A172 (cell line): ENCODE measurements around the gene PDE11A. TPM values are rescaled to one million over a fixed set of nuclear protein-coding genes. Genes with fewer than 3 reads are reported as not detected.
A peak's percentile ranks its signal among the peaks of the same experiment; 100 is the strongest.

Source experiments
- DNase-seq: peaks from one replicate; pipeline ENCODE4 v3.0.0-alpha.2; 2015; ENCODE audit warnings: low spot score
- total RNA-seq: library from RNA; depleted of rRNA; stranded (reverse); fragments of >200 nt; shearing (Covaris generic); gene quantifications from 2 replicates; pipeline ENCODE4 v1.2.3, GENCODE V29; 2014

The PDE11A gene
- total RNA-seq, 1 experiment from 2014 or later: 0.03 TPM

- DNase-seq: no peak
These were observed 439.5 kb downstream of the PDE11A start for GRCh38 chr2:177633111-177633510.

DNA sequence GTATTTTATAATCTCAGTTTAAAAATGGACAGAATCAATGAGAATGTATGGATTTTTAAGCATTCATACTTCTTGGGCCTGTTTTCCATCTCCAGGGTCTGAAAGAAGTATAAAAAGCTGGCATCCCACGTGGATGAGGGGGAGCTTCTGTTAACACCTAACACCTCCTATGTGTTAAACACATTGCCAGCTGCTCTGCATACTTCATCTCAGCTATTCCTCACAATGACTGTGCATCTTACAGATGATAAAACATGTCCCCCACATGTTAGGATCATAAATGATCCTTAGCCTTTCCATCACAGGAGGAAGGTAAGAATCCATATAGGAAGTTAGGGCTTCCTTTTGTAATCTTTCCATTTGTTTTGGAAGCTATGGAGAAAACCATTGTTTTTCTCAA, 440.9 kb downstream of the PDE11A start:
- no peak for DNase-seq

- no peak for DNase-seq
These were observed 443.1 kb downstream of the PDE11A start for GRCh38 chr2:177629357-177630024.

- DNase-seq: no peak
These were observed 443.7 kb downstream of the PDE11A start for GRCh38 chr2:177628831-177629230.

DNA sequence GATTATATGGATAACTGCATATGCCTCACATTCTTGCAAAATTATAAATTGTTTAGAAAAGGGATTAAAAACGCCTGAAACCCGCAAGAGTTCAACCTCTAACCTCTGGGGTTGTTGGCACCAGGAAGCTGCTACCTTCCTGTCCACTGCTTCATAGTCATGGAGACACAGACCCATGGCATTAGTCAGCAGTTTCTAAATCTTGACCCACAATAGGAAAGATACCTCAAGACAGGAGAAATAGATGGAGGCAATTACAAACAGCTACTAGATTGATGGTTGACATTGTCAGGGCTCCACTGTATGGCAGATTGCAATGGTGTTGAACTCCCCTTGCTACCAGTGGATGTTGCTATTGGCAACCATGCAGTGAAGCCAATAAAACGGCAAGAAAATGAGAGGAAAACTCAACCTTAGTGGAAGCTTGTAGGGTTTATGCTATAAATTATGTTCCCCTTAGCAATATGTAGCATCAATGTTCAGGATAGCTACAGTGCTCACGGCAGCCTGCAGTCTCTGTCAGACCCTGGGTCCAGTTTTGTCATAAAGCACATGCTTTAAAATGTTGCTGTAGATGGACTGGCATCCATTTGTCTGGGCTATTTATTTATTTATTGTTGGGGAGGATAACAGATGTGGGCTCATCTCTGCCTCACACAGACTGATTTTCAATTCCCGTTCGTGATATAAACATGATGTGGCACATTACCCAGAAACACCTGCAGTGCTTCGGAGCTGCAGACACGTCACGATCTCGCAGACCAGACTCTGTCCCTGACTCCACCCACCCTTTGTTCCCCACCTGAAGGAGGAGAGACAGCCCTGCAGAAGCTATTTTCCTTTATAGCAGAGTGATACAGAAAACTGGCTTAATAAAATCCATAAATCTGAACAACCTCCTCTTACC, 446.6 kb downstream of the PDE11A start:
- no peak for DNase-seq

DNA sequence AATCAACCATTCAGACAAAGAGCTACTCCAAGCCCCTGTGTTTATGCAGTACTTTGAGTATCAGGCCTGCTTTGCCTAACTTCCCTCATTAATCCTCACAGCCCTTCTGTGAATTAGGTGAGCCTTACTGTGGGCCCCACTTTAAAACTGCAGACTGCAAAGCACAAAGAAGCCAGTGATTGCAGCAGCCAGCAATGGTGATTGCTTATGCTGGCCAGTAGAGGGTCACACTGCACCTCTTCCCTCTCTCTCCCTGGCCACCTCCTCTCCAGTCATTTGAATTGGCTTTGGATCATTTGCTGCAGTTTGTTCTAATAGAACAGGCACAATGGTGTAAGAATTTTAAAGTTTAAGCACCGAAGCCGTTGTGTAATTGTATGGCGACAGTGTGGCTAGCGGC, 450.1 kb downstream of the PDE11A start:
- no peak for DNase-seq

- DNase-seq: no peak
These were observed 452.6 kb downstream of the PDE11A start for GRCh38 chr2:177619986-177620385.

- DNase-seq: no peak
These were observed 453.1 kb downstream of the PDE11A start for GRCh38 chr2:177619461-177619860.

GRCh38 chr2:177618255-177619253, 454.0 kb downstream of the PDE11A start:
- DNase-seq: peak; percentile 79

DNA sequence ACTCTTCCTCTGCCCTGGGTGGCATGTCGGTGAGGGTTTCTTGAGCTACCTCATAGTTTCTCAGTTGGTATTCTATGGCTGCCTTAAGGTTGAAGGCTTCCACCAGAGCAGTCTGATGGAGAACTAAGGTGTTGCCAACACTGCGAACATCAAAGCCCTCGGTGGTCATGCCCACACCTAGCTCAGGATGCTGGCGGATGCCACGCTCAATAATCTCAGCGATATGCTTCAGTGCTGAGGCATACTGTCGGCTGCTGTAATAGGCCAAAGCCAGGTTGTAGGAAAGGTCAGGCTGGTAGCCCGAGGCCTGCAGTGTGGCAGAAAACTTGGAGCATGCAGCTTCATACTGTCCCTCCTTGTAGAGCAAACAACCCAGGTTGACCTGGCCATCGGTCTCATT, 454.7 kb downstream of the PDE11A start:
- DNase-seq: no peak

DNA sequence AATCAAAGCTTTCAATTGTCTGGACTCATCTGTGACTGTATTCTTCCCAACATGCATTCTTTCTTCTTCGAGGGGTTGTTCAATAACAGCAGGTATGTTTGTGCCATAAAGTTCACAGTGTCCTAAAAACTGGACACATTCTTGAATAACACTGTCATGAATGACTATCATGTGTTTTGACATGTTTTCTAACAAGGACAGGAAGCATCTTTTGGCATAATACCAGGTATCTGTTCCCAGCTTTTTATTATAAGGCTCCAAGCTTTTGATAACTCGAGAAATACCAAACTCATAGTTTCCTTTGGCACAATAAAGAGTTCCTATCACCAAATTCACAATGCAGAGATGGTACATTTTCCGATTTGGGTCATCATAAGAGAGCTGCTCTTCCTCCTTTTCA, 455.8 kb downstream of the PDE11A start:
- DNase-seq: no peak

DNA sequence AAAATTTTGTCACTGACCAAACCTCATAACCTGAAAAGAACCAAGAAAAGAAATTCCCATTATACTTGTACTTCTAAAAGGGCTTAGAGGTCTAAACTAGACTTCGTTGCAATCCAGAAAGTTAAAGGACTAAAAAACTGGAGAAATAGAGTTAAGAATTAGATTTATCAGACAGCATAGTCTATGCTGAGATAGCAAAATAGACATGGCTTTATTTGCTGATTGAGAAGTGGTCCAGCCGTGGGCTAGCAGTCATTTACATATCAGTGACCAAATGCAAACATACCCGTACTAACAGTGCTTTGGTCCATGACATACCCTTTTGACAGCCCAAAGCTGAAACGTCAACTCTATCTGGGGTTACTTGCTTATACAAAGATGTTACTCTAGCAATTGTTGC, 456.5 kb downstream of the PDE11A start:
- no peak for DNase-seq

- DNase-seq: no peak
These were observed 459.9 kb downstream of the PDE11A start for GRCh38 chr2:177612659-177613058.

DNA sequence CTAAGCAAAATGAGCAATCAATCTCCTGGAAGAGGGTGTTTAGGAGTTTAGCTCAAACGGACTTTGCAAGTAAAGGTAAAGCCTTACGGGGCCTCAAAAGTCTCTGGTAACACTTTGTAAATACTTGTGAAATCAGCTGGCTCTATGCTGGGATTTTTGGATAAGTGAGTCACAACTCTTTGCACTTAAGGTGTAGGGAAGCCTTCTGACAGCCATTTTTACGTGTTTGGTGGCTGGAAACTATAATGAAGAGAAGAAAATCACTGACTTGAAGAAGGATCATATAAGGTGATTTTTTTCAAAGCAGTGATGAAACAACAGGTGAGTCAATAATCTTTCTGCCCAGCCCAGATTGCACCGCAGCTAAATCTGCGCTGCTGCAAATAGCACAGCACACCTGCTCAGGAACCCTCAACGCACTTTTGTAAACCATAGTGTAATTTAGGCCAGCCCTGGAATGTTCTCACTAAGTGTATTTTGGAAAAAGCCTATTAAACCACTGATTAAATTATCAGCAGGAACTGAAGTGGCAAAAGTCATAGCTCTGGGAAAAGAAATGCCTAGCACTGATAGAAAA, 461.2 kb downstream of the PDE11A start:
- no peak for DNase-seq

DNA sequence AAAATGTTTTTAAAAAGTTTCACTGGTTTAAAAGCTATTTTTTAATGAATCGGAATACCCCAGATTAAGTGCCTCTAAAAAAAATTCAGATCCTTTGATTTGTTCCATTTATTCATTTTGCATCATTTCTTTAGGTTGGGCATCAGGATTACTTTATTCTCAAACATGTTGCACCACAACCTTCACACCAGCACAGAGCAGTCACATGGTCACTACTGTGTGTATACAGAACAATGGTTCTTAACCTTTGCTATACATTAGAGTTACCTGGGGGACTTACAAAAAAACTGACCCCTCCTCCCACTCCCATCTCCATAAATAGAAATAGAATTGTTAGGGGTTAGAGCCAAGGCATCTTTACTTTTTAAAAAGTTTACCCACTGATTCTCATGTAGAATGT, 461.8 kb downstream of the PDE11A start:
- DNase-seq: no peak

- DNase-seq: no peak
These were observed 465.9 kb downstream of the PDE11A start for GRCh38 chr2:177606636-177607035.

DNA sequence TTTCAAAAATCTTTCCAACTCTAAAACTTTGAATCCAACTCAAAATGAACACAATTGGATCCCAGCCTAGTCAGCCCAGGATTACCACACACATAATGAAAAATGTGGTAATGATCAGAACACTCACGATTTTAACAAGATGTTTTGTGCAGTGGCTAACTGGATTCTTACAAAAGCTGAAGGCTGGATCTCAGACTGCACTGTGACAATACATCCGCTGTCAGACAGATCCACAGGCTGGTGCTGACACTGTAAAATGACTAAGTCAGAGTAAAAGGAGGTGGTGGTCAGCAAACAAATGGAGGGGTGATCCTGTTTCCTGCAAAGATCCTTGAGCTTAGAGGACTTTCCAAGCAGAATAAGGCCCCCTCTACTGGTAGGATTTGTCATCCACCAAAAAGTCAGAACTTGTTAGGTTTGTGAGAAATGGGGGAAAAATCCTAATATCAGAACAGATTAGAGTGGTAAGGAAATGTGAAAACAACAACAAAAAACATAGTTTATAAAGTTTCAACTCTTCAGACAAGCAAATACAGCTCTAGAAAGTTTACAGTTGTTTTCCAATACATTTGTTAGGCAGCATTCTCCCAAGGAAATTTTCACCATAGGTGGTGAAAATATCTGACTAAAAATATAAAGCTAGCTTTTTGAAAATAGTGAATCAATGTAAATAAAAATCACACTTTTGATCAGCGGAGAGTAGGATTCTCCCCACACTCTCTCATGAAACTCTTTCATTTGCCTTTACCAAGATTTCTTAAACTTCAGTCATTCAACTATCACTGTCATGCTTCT, 468.1 kb downstream of the PDE11A start:
- peak; percentile 39 for DNase-seq

- no peak for DNase-seq
These were observed 468.8 kb downstream of the PDE11A start for GRCh38 chr2:177603768-177604167.

DNA sequence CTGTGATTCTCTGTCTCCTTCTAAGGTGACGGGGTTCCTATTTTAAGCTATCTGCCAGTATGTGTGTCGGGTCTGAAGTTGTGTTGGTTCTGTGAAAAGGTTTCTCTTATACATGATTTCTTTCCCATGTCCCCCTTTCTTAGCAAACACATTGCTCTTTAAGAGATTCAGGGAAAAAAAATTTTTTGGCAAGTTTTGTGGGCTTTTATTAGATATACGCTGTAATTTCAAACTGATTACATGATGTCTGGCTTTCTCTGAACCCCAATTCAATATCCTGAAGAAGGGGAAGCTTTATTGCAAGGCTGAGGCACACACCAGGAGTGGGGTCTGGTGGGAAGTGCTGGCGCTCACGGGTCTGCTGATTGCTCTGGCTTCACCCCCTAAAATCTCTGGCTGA, 469.4 kb downstream of the PDE11A start:
- no peak for DNase-seq

DNA sequence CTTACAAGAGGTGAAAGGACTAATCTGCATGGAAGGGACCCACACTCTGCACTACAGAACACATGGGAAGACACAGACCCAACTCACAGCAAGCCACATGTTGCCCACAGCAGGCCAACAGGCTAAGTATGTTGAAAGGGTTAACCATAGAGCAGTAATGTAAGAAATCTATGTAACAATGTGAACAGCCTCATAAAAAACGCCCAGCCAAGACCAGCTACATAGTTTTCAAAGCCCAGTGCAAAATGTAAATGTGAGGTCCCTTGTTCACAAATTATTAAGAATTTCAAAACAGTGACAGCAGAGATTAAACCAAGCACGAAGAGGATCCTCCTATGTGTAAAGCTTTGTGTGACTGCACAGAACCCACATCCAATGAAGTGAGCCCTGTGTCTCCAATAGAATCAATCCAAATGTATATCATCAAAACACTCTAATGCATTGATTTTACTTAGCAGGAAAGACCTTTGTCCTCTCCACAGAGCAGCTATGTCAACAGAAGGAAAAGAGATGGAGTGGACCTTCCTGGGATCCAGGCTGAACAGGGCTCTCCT, 469.9 kb downstream of the PDE11A start:
- DNase-seq: no peak
